SK-N-MC (cell line): Measurements from ENCODE around the gene ABCB8.

ENCODE experiments used
- EZH2 ChIP-seq: fragments of 200-600 bp; sonication (generic); IDR thresholded peaks from one replicate; pipeline ENCODE4 v1.6.1; 2017; ENCODE audit warnings: antibody characterized with exemption
- POLR2AphosphoS5 ChIP-seq: IDR thresholded peaks from 2 replicates; pipeline ENCODE4 v1.6.1; 2012; ENCODE audit warnings: mild to moderate bottlenecking, low read depth, low read length, borderline replicate concordance

- TF ChIP-seq POLR2AphosphoS5 (no peak), EZH2 (no peak)
Observed at GRCh38 chr7:151018421-151019129, 9.7 kb upstream of the ABCB8 start.
